Caco-2 (cell line): ENCODE measurements around the gene ERC1. TPM values are rescaled to one million over a fixed set of nuclear protein-coding genes. Genes with fewer than 3 reads are reported as not detected.

Source experiments
- BruUV-seq: library from RNA; stranded (reverse); fragments of 400-500 nt; replicated peaks from 2 replicates; lab custom pipeline; 2021; lab: Mats Ljungman, UMichigan
- CTCF ChIA-PET: fragments of 300-600 bp; sonication (Branson Sonifier 250); formaldehyde crosslinking; loops from one replicate; lab custom pipeline; 2022; ENCODE audit warnings: antibody characterized with exemption; lab: Charles Lee
- POLR2A ChIA-PET: fragments of 300-600 bp; sonication (Branson Sonifier 250); formaldehyde crosslinking; loops from one replicate; lab custom pipeline; 2022; ENCODE audit warnings: antibody characterized with exemption; lab: Charles Lee
- DNase-seq, 2 experiments: peaks; one replicate each; pipeline versions ENCODE4 v3.0.0 to v3.0.0-alpha.2; 2020 to 2022
- H3K27me3 ChIP-seq: replicated peaks from 2 replicates; pipeline ENCODE4 v1.6.0; 2011; ENCODE audit warnings: low read length; ENCODE audit not compliant: control insufficient read depth, insufficient read depth
- H3K36me3 ChIP-seq: 2 replicates; pipeline ENCODE4 v1.5.1; 2011; ENCODE audit warnings: low read length; ENCODE audit not compliant: control insufficient read depth, insufficient read depth
- H3K4me1 ChIP-seq: fragments of 250-450 bp; sonication (Bioruptor Pico); 2 replicates; pipeline ENCODE4 v1.5.1; 2020; ENCODE audit warnings: mild to moderate bottlenecking
- H3K4me3 ChIP-seq: 2 replicates; pipeline ENCODE4 v1.5.1; 2011; ENCODE audit warnings: low read depth, mild to moderate bottlenecking, control low read depth, low read length
- H3K9me3 ChIP-seq: fragments of 250-450 bp; sonication (Bioruptor Pico); 2 replicates; pipeline ENCODE4 v1.5.1; 2020; ENCODE audit warnings: mild to moderate bottlenecking, moderate library complexity
- H3K27ac Mint-ChIP-seq: one replicate; pipeline ENCODE4 v1.8.0; 2022; ENCODE audit warnings: mixed read lengths; ENCODE audit not compliant: unreplicated experiment
- H3K27me3 Mint-ChIP-seq: one replicate; pipeline ENCODE4 v1.8.0; 2022; ENCODE audit warnings: mixed read lengths; ENCODE audit not compliant: insufficient read depth, unreplicated experiment
- H3K36me3 Mint-ChIP-seq: one replicate; pipeline ENCODE4 v1.8.0; 2022; ENCODE audit warnings: mild to moderate bottlenecking, mixed read lengths; ENCODE audit not compliant: insufficient read depth, unreplicated experiment
- H3K4me1 Mint-ChIP-seq: one replicate; pipeline ENCODE4 v1.8.0; 2022; ENCODE audit warnings: low read depth, mixed read lengths; ENCODE audit not compliant: unreplicated experiment
- H3K4me3 Mint-ChIP-seq: one replicate; pipeline ENCODE4 v1.8.0; 2022; ENCODE audit warnings: mild to moderate bottlenecking, moderate library complexity, mixed read lengths; ENCODE audit not compliant: unreplicated experiment
- H3K9me3 Mint-ChIP-seq: one replicate; pipeline ENCODE4 v1.8.0; 2022; ENCODE audit warnings: mixed read lengths; ENCODE audit not compliant: unreplicated experiment
- CTCF ChIP-seq, 2 experiments: fragments of 200-600 bp in 1 of 2; IDR thresholded peaks; 1 replicate in 1 of 2; 2 replicates in 1 of 2; pipeline versions ENCODE4 v1.5.1 to v1.8.0; 2011 to 2022; ENCODE audit warnings: antibody characterized with exemption in 1 of 2, control low read depth in 1 of 2, inconsistent platforms in 1 of 2, low read depth in 1 of 2, low read length in 1 of 2, mild to moderate bottlenecking in 1 of 2, moderate library complexity in 1 of 2; ENCODE audit not compliant: insufficient read depth in 1 of 2, severe bottlenecking in 1 of 2, unreplicated experiment in 1 of 2
- intact Hi-C: fragments of 100-400 bp; cut with micrococcal nuclease; formaldehyde crosslinking; loops from one replicate; pipeline ENCODE4 v1.10.0; 2022; ENCODE audit not compliant: unreplicated experiment
- total RNA-seq: library from RNA; stranded (reverse); gene quantifications from 2 replicates; pipeline ENCODE4 v1.2.3, GENCODE V29; 2022

ERC1 gene
- total RNA-seq, 1 experiment from 2014 or later: 88.4 TPM

- peaks cover 12% of the 10 kb centered on the region for H3K4me1 ChIP-seq
- H3K4me3 ChIP-seq: no peak overlapping the region
- H3K27me3 ChIP-seq: no peaks in the 10 kb centered on the region
- intact Hi-C loops: no loop called here
- H3K9me3 Mint-ChIP-seq: peaks cover 10% of the 10 kb centered on the region
- H3K36me3 Mint-ChIP-seq: peaks cover 6% of the 10 kb centered on the region
- CTCF ChIA-PET: interaction anchor here (0.6 to 1.2 kb wide), 3 partner anchors 12 to 500 kb away, joined by 3 read pairs; no protein-coding TSS in a partner anchor
- no peak overlapping the region for H3K27ac Mint-ChIP-seq
- POLR2A ChIA-PET: no interaction called here
- H3K27me3 Mint-ChIP-seq: no peaks in the 10 kb centered on the region
- peaks cover 23% of the 10 kb centered on the region for H3K4me1 Mint-ChIP-seq
- TF ChIP-seq CTCF (IDR thresholded peaks at IDR 0.05; ENCODE audit: insufficient read depth in 1 of 2, low read depth in 1 of 2, low read length in 1 of 2, severe bottlenecking in 1 of 2, unreplicated experiment in 1 of 2): no peak
- H3K4me3 Mint-ChIP-seq: no peak overlapping the region
- no peak for DNase-seq
- H3K36me3 ChIP-seq: no peaks in the 10 kb centered on the region
- H3K9me3 ChIP-seq: no peaks in the 10 kb centered on the region
- no TSS peak for BruUV-seq
Measured at GRCh38 chr12:1130571-1130970, 139.5 kb downstream of the ERC1 start.

- H3K4me3 Mint-ChIP-seq: no peak overlapping the region
- no peak overlapping the region for H3K27ac Mint-ChIP-seq
- Histone ChIP-seq H3K9me3 (no peaks in the 10 kb centered on the region), H3K4me3 (no peak overlapping the region), H3K4me1 (peaks cover 12% of the 10 kb centered on the region; the same call in 1 of the 2 replicates), H3K36me3 (no peaks in the 10 kb centered on the region), H3K27me3 (no peaks in the 10 kb centered on the region)
- peaks cover 6% of the 10 kb centered on the region for H3K36me3 Mint-ChIP-seq
- no TSS peak for BruUV-seq
- peaks cover 10% of the 10 kb centered on the region for H3K9me3 Mint-ChIP-seq
- intact Hi-C loops: no loop called here
- POLR2A ChIA-PET: no interaction called here
- H3K27me3 Mint-ChIP-seq: no peaks in the 10 kb centered on the region
- no peak for DNase-seq
- H3K4me1 Mint-ChIP-seq: peaks cover 23% of the 10 kb centered on the region
- CTCF ChIA-PET: no interaction called here
- TF ChIP-seq CTCF (IDR thresholded peaks at IDR 0.05; ENCODE audit: insufficient read depth in 1 of 2, low read depth in 1 of 2, low read length in 1 of 2, severe bottlenecking in 1 of 2, unreplicated experiment in 1 of 2): no peak
Measured at GRCh38 chr12:1131811-1132224, 140.8 kb downstream of the ERC1 start.

- H3K27ac Mint-ChIP-seq: no peak overlapping the region
Measured at GRCh38 chr12:1132311-1132710, 141.3 kb downstream of the ERC1 start.

More at GRCh38 chr12:1132311-1132710, 141.3 kb downstream of the ERC1 start:
- Histone ChIP-seq H3K4me3 (no peak overlapping the region), H3K9me3 (no peaks in the 10 kb centered on the region), H3K4me1 (peaks cover 12% of the 10 kb centered on the region; the same call in 1 of the 2 replicates), H3K36me3 (no peaks in the 10 kb centered on the region), H3K27me3 (no peaks in the 10 kb centered on the region)
- no peak overlapping the region for H3K4me3 Mint-ChIP-seq
- no peaks in the 10 kb centered on the region for H3K27me3 Mint-ChIP-seq
- H3K9me3 Mint-ChIP-seq: peaks cover 10% of the 10 kb centered on the region
- POLR2A ChIA-PET: no interaction called here
- no TSS peak for BruUV-seq
- CTCF ChIA-PET: interaction anchor here (1.2 kb wide), 1 partner anchor 14 kb away, joined by 4 read pairs; no protein-coding TSS in a partner anchor
- no peak for TF ChIP-seq CTCF (IDR thresholded peaks at IDR 0.05; ENCODE audit: insufficient read depth in 1 of 2, low read depth in 1 of 2, low read length in 1 of 2, severe bottlenecking in 1 of 2, unreplicated experiment in 1 of 2)
- H3K36me3 Mint-ChIP-seq: peaks cover 6% of the 10 kb centered on the region
- peaks cover 23% of the 10 kb centered on the region for H3K4me1 Mint-ChIP-seq
- intact Hi-C loops: no loop called here
- no peak for DNase-seq
